Kidney tubule cell (primary cell): ENCODE results near the gene SKA3.
"Not testable (repeated sequence)": the region's sequence is repeated elsewhere in the genome, so short reads cannot be mapped to it uniquely, and the experiment has no call there.

Source experiments
- DNase-seq: peaks from one replicate; pipeline ENCODE4 v3.0.0-alpha.2; 2018; ENCODE audit warnings: low spot score

SKA3 gene

GRCh38 chr13:21176215-21176981 lies at the start of gene SKA3, which contains the start of gene MRPL57:
Gene SKA3 (minus strand): TSS chr13:21176552. CDS start chr13:21176477, 75 bp downstream.
Gene MRPL57 (plus strand): TSS chr13:21176658. CDS start chr13:21176917, 259 bp downstream.
- peak; percentile 96 for DNase-seq

GRCh38 chr13:21225082-21225481 lies 48.7 kb upstream of the SKA3 start:
- DNase-seq = no peak

GRCh38 chr13:21221268-21221667 lies 44.9 kb upstream of the SKA3 start:
- DNase-seq = no peak

- not testable (repeated sequence) for DNase-seq
These were observed 43.4 kb upstream of the SKA3 start for GRCh38 chr13:21219716-21220115.

- no peak for DNase-seq
These were observed 42.7 kb upstream of the SKA3 start for GRCh38 chr13:21219036-21219381.

- DNase-seq = no peak
These were observed 42.1 kb upstream of the SKA3 start for GRCh38 chr13:21218351-21219035.

- no peak for DNase-seq
These were observed 40.0 kb upstream of the SKA3 start for GRCh38 chr13:21216332-21216731.

- DNase-seq = not testable (repeated sequence)
These were observed 39.1 kb upstream of the SKA3 start for GRCh38 chr13:21215419-21215818.

- no peak for DNase-seq
These were observed 35.9 kb upstream of the SKA3 start for GRCh38 chr13:21212138-21212775.

- no peak for DNase-seq
These were observed 32.4 kb upstream of the SKA3 start for GRCh38 chr13:21208652-21209154.

GRCh38 chr13:21202767-21203531 lies 26.6 kb upstream of the SKA3 start:
- DNase-seq = no peak

GRCh38 chr13:21201456-21202190 lies 25.3 kb upstream of the SKA3 start:
- DNase-seq = not testable (repeated sequence)

GRCh38 chr13:21198391-21198790 lies 22.0 kb upstream of the SKA3 start:
- not testable (repeated sequence) for DNase-seq

- not testable (repeated sequence) for DNase-seq
These were observed 21.4 kb upstream of the SKA3 start for GRCh38 chr13:21197606-21198225.

- DNase-seq = not testable (repeated sequence)
These were observed 18.4 kb upstream of the SKA3 start for GRCh38 chr13:21194756-21195155.

- not testable (repeated sequence) for DNase-seq
These were observed 10.1 kb upstream of the SKA3 start for GRCh38 chr13:21186410-21186809.

GRCh38 chr13:21181671-21182070 lies 5.3 kb upstream of the SKA3 start:
- peak; percentile 60 for DNase-seq

- no peak for DNase-seq
These were observed 581 bp upstream of the SKA3 start for GRCh38 chr13:21176982-21177284.

GRCh38 chr13:21175656-21176214 lies 617 bp downstream of the SKA3 start:
- no peak for DNase-seq

GRCh38 chr13:21173767-21174166 lies 2.6 kb downstream of the SKA3 start:
- DNase-seq = not testable (repeated sequence)

GRCh38 chr13:21171420-21171819 lies 4.9 kb downstream of the SKA3 start:
- DNase-seq = peak; percentile 72
